Osteoblast (primary cell): ENCODE results near the gene SPAG6. TPM values are rescaled to one million over a fixed set of nuclear protein-coding genes. Genes with fewer than 3 reads are reported as not detected.

ENCODE experiments used
- DNase-seq: peaks from one replicate; pipeline ENCODE4 v3.0.0; 2011; ENCODE audit warnings: low spot score, mixed read lengths; ENCODE audit not compliant: insufficient read length; ENCODE audit errors: missing footprints
- H2AFZ ChIP-seq: 2 replicates; pipeline ENCODE4 v1.6.0; 2011; ENCODE audit warnings: mild to moderate bottlenecking, low read length
- H3K27ac ChIP-seq: 2 replicates; pipeline ENCODE4 v1.5.1; 2011; ENCODE audit warnings: mild to moderate bottlenecking, low read depth, low read length, moderate library complexity
- H3K27me3 ChIP-seq: 2 replicates; pipeline ENCODE4 v1.6.0; 2012; ENCODE audit warnings: mild to moderate bottlenecking, control low read depth, inconsistent platforms, low read length, moderate library complexity; ENCODE audit not compliant: insufficient read depth
- H3K36me3 ChIP-seq: 2 replicates; pipeline ENCODE4 v1.5.1; 2011; ENCODE audit warnings: mild to moderate bottlenecking, low read length, control low read depth, moderate library complexity; ENCODE audit not compliant: insufficient read depth
- H3K4me1 ChIP-seq: 2 replicates; pipeline ENCODE4 v1.5.1; 2011; ENCODE audit warnings: mild to moderate bottlenecking, low read length, control low read depth, moderate library complexity; ENCODE audit not compliant: insufficient read depth
- H3K4me2 ChIP-seq: 2 replicates; pipeline ENCODE4 v1.6.0; 2011; ENCODE audit warnings: mild to moderate bottlenecking, low read length; ENCODE audit not compliant: insufficient read depth
- H3K4me3 ChIP-seq: fragments of 200-600 bp; sonication (generic); 3 replicates; pipeline ENCODE4 v1.5.1; 2012; ENCODE audit warnings: mild to moderate bottlenecking, low read length, inconsistent platforms; ENCODE audit not compliant: insufficient read depth
- H3K79me2 ChIP-seq: 2 replicates; pipeline ENCODE4 v1.6.0; 2012; ENCODE audit warnings: mild to moderate bottlenecking, low read length, control low read depth, inconsistent platforms; ENCODE audit not compliant: insufficient read depth
- H3K9me3 ChIP-seq: 2 replicates; pipeline ENCODE4 v1.5.1; 2011; ENCODE audit warnings: low read depth, low read length, control low read depth
- H4K20me1 ChIP-seq: 2 replicates; pipeline ENCODE4 v1.6.0; 2012; ENCODE audit warnings: mild to moderate bottlenecking, low read length, control low read depth; ENCODE audit not compliant: insufficient read depth
- CTCF ChIP-seq: IDR thresholded peaks from 2 replicates; pipeline ENCODE4 v1.5.1; 2011; ENCODE audit warnings: mild to moderate bottlenecking, low read depth, low read length, moderate library complexity; ENCODE audit errors: extremely low read depth
- total RNA-seq: library from RNA; depleted of rRNA; stranded (reverse); fragments of >200 nt; gene quantifications from 2 replicates; pipeline ENCODE4 v1.2.3, GENCODE V29; 2012

Gene SPAG6
- total RNA-seq, 1 donor = not detected

- Histone ChIP-seq H4K20me1 (no peaks in the 10 kb centered on the region), H3K79me2 (no peaks in the 10 kb centered on the region), H3K4me1 (no peaks in the 10 kb centered on the region), H3K4me2 (no peak overlapping the region), H3K4me3 (no peak overlapping the region), H2AFZ (no peak overlapping the region), H3K27me3 (no peaks in the 10 kb centered on the region), H3K36me3 (no peaks in the 10 kb centered on the region), H3K27ac (no peak overlapping the region), H3K9me3 (no peaks in the 10 kb centered on the region)
- DNase-seq = no peak
- TF ChIP-seq CTCF = no peak
Observed at GRCh38 chr10:22372917-22373316, 27.6 kb downstream of the SPAG6 start.

GRCh38 chr10:22374489-22375126 lies 29.3 kb downstream of the SPAG6 start:
- H3K9me3 ChIP-seq = no peaks in the 10 kb centered on the region
- TF ChIP-seq CTCF = no peak
- H3K27me3 ChIP-seq = no peaks in the 10 kb centered on the region
- no peaks in the 10 kb centered on the region for H3K79me2 ChIP-seq
- H3K4me2 ChIP-seq = no peak overlapping the region
- H3K4me3 ChIP-seq = no peak overlapping the region
- H2AFZ ChIP-seq = no peak overlapping the region
- no peak overlapping the region for H3K27ac ChIP-seq
- no peak for DNase-seq
- no peaks in the 10 kb centered on the region for H3K36me3 ChIP-seq
- H4K20me1 ChIP-seq = no peaks in the 10 kb centered on the region
- H3K4me1 ChIP-seq = no peaks in the 10 kb centered on the region

GRCh38 chr10:22379059-22379458 lies 33.8 kb downstream of the SPAG6 start:
- Histone ChIP-seq H2AFZ (no peak overlapping the region), H3K36me3 (no peaks in the 10 kb centered on the region), H4K20me1 (no peaks in the 10 kb centered on the region), H3K27ac (no peak overlapping the region), H3K4me3 (no peak overlapping the region), H3K27me3 (no peaks in the 10 kb centered on the region), H3K79me2 (no peaks in the 10 kb centered on the region), H3K9me3 (no peaks in the 10 kb centered on the region), H3K4me1 (no peaks in the 10 kb centered on the region), H3K4me2 (no peak overlapping the region)
- DNase-seq = no peak
- TF ChIP-seq CTCF = no peak

- H3K4me3 ChIP-seq = no peak overlapping the region
- H3K36me3 ChIP-seq = no peaks in the 10 kb centered on the region
- no peak overlapping the region for H3K27ac ChIP-seq
- no peaks in the 10 kb centered on the region for H4K20me1 ChIP-seq
- no peaks in the 10 kb centered on the region for H3K4me1 ChIP-seq
- H3K79me2 ChIP-seq = no peaks in the 10 kb centered on the region
- H3K4me2 ChIP-seq = no peak overlapping the region
- no peaks in the 10 kb centered on the region for H3K9me3 ChIP-seq
- no peaks in the 10 kb centered on the region for H3K27me3 ChIP-seq
- TF ChIP-seq CTCF = no peak
- H2AFZ ChIP-seq = no peak overlapping the region
- DNase-seq = no peak
Observed at GRCh38 chr10:22381262-22381661, 36.0 kb downstream of the SPAG6 start.
